ENCODE results near the gene B4GALNT1. TPM values are rescaled to one million over a fixed set of nuclear protein-coding genes. Genes with fewer than 3 reads are reported as not detected.

The B4GALNT1 gene
- polyA plus RNA-seq, 3 donors = not detected

DNA sequence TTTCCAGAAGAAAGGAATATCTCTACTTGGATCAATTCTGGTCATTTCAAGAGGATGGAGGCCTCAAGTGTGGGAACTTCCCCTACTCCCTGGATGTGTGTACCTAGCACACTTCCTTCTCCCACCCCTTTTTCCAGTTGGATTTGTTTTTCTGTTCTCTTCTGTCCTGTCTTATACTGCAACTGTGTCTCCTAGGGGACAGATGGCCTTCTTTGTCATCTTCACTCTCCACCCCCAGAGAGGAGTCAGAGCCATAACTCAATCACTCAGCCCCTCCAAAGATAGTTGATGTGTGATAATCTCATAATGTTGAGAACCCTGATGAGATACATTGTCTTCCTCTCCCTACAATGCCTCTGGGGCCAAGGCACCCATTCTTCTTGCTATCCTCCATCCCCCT is 30.5 kb downstream of the B4GALNT1 start:
- Mint-ChIP-seq H3K27ac (no peak overlapping the region), H3K9me3 (peaks cover 0 to 12% (median 2%) of the 10 kb centered on the region in 7 donors), H3K4me1 (peaks cover 18% of the 10 kb centered on the region), H3K27me3 (ENCODE audit: low read depth in 3 of 3) (peaks cover 27 to 36% (median 32%) of the 10 kb centered on the region in 3 donors), H3K4me3 (no peak overlapping the region), H3K36me3 (peaks cover 51 to 55% of the 10 kb centered on the region in 2 donors)
- DNase-seq = no peak
- Histone ChIP-seq H3K9ac (ENCODE audit: insufficient read depth, low read length, poor library complexity, severe bottlenecking) (no peak overlapping the region), H3K4me2 (replicated peaks; ENCODE audit: extremely low read depth, low read length, poor library complexity, severe bottlenecking) (no peak overlapping the region), H2AFZ (ENCODE audit: insufficient read depth, low read depth, low read length, poor library complexity, severe bottlenecking) (no peak overlapping the region), H3K27ac (ENCODE audit: low read depth in 1 of 2, low read length in 2 of 2) (no peak overlapping the region), H3K36me3 (replicated peaks in 1 of 2; ENCODE audit: control insufficient read depth in 1 of 2, insufficient read depth in 2 of 2, low read length in 2 of 2) (peaks cover 43 to 50% of the 10 kb centered on the region in 2 donors), H3K9me3 (replicated peaks in 1 of 2; ENCODE audit: control insufficient read depth in 1 of 2, insufficient read depth in 1 of 2, low read length in 2 of 2) (no peaks in the 10 kb centered on the region), H3K27me3 (ENCODE audit: control insufficient read depth in 2 of 2, insufficient read depth in 2 of 2, low read length in 2 of 2) (peaks cover 10 to 29% of the 10 kb centered on the region in 2 donors), H3K4me1 (ENCODE audit: control insufficient read depth in 1 of 2, insufficient read depth in 2 of 2, low read length in 2 of 2) (peaks cover 9 to 13% of the 10 kb centered on the region in 2 donors), H3K4me3 (replicated peaks in 1 of 3; ENCODE audit: low read depth in 2 of 3, low read length in 3 of 3) (no peak overlapping the region), H4K20me1 (ENCODE audit: insufficient read depth, low read length) (no peaks in the 10 kb centered on the region), H3K79me2 (ENCODE audit: insufficient read depth, low read length) (no peaks in the 10 kb centered on the region)
- TF ChIP-seq, protein P1, sequence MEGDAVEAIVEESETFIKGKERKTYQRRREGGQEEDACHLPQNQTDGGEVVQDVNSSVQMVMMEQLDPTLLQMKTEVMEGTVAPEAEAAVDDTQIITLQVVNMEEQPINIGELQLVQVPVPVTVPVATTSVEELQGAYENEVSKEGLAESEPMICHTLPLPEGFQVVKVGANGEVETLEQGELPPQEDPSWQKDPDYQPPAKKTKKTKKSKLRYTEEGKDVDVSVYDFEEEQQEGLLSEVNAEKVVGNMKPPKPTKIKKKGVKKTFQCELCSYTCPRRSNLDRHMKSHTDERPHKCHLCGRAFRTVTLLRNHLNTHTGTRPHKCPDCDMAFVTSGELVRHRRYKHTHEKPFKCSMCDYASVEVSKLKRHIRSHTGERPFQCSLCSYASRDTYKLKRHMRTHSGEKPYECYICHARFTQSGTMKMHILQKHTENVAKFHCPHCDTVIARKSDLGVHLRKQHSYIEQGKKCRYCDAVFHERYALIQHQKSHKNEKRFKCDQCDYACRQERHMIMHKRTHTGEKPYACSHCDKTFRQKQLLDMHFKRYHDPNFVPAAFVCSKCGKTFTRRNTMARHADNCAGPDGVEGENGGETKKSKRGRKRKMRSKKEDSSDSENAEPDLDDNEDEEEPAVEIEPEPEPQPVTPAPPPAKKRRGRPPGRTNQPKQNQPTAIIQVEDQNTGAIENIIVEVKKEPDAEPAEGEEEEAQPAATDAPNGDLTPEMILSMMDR (IDR thresholded peaks at IDR 0.05) = no peak
- intact Hi-C loops (cut with micrococcal nuclease) = no loop called here

DNA sequence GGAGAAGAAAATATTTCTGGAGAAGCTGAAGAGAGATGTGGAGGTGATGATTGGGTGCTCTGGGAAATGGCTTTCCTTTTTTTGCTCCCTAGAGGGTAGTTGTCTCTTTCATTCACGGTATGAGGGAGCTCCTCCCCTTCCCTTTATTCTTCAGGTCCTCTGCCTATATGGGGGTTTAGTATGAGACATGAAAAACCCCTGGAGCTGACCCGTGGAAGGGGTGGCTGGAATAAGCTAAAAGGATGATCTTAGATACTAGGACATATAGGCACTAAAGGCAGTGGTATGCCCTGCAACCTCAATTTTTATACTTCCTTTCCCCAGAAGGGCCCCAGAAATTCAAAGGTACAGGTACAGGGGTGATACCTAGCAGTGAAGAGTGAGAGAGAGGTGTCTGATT is 32.6 kb downstream of the B4GALNT1 start:
- Histone ChIP-seq H4K20me1 (ENCODE audit: insufficient read depth, low read length) (no peaks in the 10 kb centered on the region), H3K4me3 (replicated peaks in 1 of 3; ENCODE audit: low read depth in 2 of 3, low read length in 3 of 3) (no peak overlapping the region), H3K4me2 (replicated peaks; ENCODE audit: extremely low read depth, low read length, poor library complexity, severe bottlenecking) (no peak overlapping the region), H3K27ac (ENCODE audit: low read depth in 1 of 2, low read length in 2 of 2) (no peak overlapping the region), H3K36me3 (replicated peaks in 1 of 2; ENCODE audit: control insufficient read depth in 1 of 2, insufficient read depth in 2 of 2, low read length in 2 of 2) (peaks cover 61 to 71% of the 10 kb centered on the region in 2 donors), H3K27me3 (ENCODE audit: control insufficient read depth in 2 of 2, insufficient read depth in 2 of 2, low read length in 2 of 2) (peaks cover 5 to 17% of the 10 kb centered on the region in 2 donors), H3K79me2 (ENCODE audit: insufficient read depth, low read length) (no peaks in the 10 kb centered on the region), H3K9ac (ENCODE audit: insufficient read depth, low read length, poor library complexity, severe bottlenecking) (no peak overlapping the region), H3K4me1 (ENCODE audit: control insufficient read depth in 1 of 2, insufficient read depth in 2 of 2, low read length in 2 of 2) (peaks cover 9 to 13% of the 10 kb centered on the region in 2 donors), H2AFZ (ENCODE audit: insufficient read depth, low read depth, low read length, poor library complexity, severe bottlenecking) (no peak overlapping the region), H3K9me3 (replicated peaks in 1 of 2; ENCODE audit: control insufficient read depth in 1 of 2, insufficient read depth in 1 of 2, low read length in 2 of 2) (no peaks in the 10 kb centered on the region)
- Mint-ChIP-seq H3K27ac (no peak overlapping the region), H3K4me3 (no peak overlapping the region), H3K27me3 (ENCODE audit: low read depth in 3 of 3) (peaks cover 18 to 23% (median 19%) of the 10 kb centered on the region in 3 donors), H3K9me3 (peaks cover 0 to 12% (median 0%) of the 10 kb centered on the region in 7 donors), H3K4me1 (peaks cover 14% of the 10 kb centered on the region), H3K36me3 (peaks cover 67 to 76% of the 10 kb centered on the region in 2 donors)
- intact Hi-C loops (cut with micrococcal nuclease) = no loop called here
- WGBS (ENCODE audit: insufficient coverage) = no CpG with 5 or more reads among the region's 2 CpGs
- TF ChIP-seq, protein P1 (IDR thresholded peaks at IDR 0.05) = no peak
- DNase-seq = no peak
